Heart left ventricle (tissue), 16 donors: Measurements from ENCODE around the gene SPRY4. TPM values are rescaled to one million over a fixed set of nuclear protein-coding genes. Genes with fewer than 3 reads are reported as not detected.
A peak's percentile ranks its signal among the peaks of the same experiment; 100 is the strongest.

ENCODE experiments used
- ATAC-seq, 4 donors: fragments of 200-7000 bp; cut with Tn5 transposase; one replicate each; pipeline ENCODE4 v1.9.1; 2020 to 2022; ENCODE audit warnings: moderate library complexity in 4 of 4, mild to moderate bottlenecking in 3 of 4, moderate number of reproducible peaks in 1 of 4
- DNase-seq, 5 donors: peaks; one replicate each; pipeline ENCODE4 v3.0.0-alpha.2; 2020
- H3K27ac ChIP-seq, 12 donors: fragments of 200-600 bp; sonication (generic) in 4 of 12; one replicate each; pipeline versions ENCODE4 v1.5.0 to v1.8.0; 2016 to 2022; ENCODE audit warnings: mild to moderate bottlenecking in 2 of 12
- H3K27me3 ChIP-seq, 9 donors: fragments of 200-600 bp; sonication (generic) in 2 of 9; one replicate each; pipeline versions ENCODE4 v1.5.1 to v1.8.0; 2016 to 2022; ENCODE audit warnings: mild to moderate bottlenecking in 3 of 9
- H3K36me3 ChIP-seq, 9 donors: fragments of 200-600 bp; sonication (generic) in 2 of 9; one replicate each; pipeline versions ENCODE4 v1.5.0 to v1.8.0; 2018 to 2022; ENCODE audit warnings: mild to moderate bottlenecking in 2 of 9
- H3K4me1 ChIP-seq, 12 donors: fragments of 200-600 bp; sonication (generic) in 4 of 12; one replicate each; pipeline versions ENCODE4 v1.5.0 to v1.8.0; 2016 to 2022; ENCODE audit warnings: mild to moderate bottlenecking in 3 of 12
- H3K4me3 ChIP-seq, 12 donors: fragments of 200-600 bp; sonication (generic) in 4 of 12; one replicate each; pipeline versions ENCODE4 v1.5.0 to v1.8.0; 2017 to 2022; ENCODE audit warnings: mild to moderate bottlenecking in 9 of 12, moderate library complexity in 4 of 12
- H3K9me3 ChIP-seq, 12 donors: fragments of 200-600 bp; sonication (generic) in 4 of 12; one replicate each; pipeline versions ENCODE4 v1.5.0 to v1.8.0; 2016 to 2022; ENCODE audit warnings: mild to moderate bottlenecking in 1 of 12
- CTCF ChIP-seq, 12 donors: fragments of 200-600 bp; sonication (generic) in 4 of 12; IDR thresholded peaks; one replicate each; pipeline versions ENCODE4 v1.5.0 to v1.8.0; 2018 to 2022; ENCODE audit warnings: antibody characterized with exemption in 12 of 12, mild to moderate bottlenecking in 5 of 12
- POLR2A ChIP-seq, 2 donors: fragments of 450-650 bp; IDR thresholded peaks; one replicate each; pipeline ENCODE4 v1.6.1; 2017; ENCODE audit warnings: antibody characterized with exemption in 2 of 2, mild to moderate bottlenecking in 2 of 2, moderate library complexity in 2 of 2
- WGBS, 4 donors: extraction: QIAGEN DNeasy Blood & Tissue Kit in 2 of 4; methylation state at CpG; one replicate each; pipeline versions ENCODE4 v1.1.5 to v1.1.7; 2013 to 2018; 5-methylcytosine and 5-hydroxymethylcytosine counted together
- intact Hi-C, 10 donors: fragments of 100-400 bp; cut with DNase I; formaldehyde crosslinking; loops; one replicate each; pipeline versions ENCODE4 v1.11.1 to v1.14.2; 2022
- long read RNA-seq, 3 donors: library from polyadenylated mRNA; unstranded; transcript quantifications; one replicate each; pipeline ENCODE4 v2.0.0, GENCODE V29; 2020 to 2021
- polyA plus RNA-seq, 2 donors: library from polyadenylated mRNA; stranded (reverse); fragments of 200-250 nt; gene quantifications; one replicate each; pipeline ENCODE4 v1.2.3, GENCODE V29; 2013
- total RNA-seq, 9 donors: library from RNA; depleted of rRNA in 2 of 9; stranded (reverse); fragments of >200 nt in 2 of 9; fragmentation: NEBNext Ultra II Directional in 3 of 9; extraction: Animal tissue kit (Norgen Biotek cat#: 25700) in 3 of 9; gene quantifications; one replicate each; pipeline versions ENCODE4 v1.1.0 to v1.2.4, GENCODE V29; 2016 to 2023
- donor health status: ischemic (EF 13 %, LVEDD 7.1; RV severe dilation, severe dysfunction).
- donor health status: healthy with polysubstance abuse.
- donor health status: DM: no; HTN: yes; CAD: no.
- donor health status: DM: no; HTN: no; CAD: no.
- donor health status: ischemic (EF 25% LVEDD 6.9; RV normal size, moderate dysfunction).
- donor health status: ischemic (EF 25% LVEDD 5.7; RV mildly dilated, moderate dysfunction).
- donor health status: healthy.
- donor health status: DM: yes; HTN: yes; CAD: no.
- donor health status: ischemic (EF 35%, LVEDD 5.7; RV mildly dilated, moderate dysfunction).
- donor health status: nonischemic (EF 11% LVEDD 7.7; RV severe dilation, severe dysfunction).
- donor health status: DM: yes; HTN: yes; CAD: no.
- donor health status: PGD.
- donor health status: ischemic (EF 29% LVEDD 5.4; RV normal size, mild dysfunction).
- donor health status: nonischemic (EF 23%, LVEDD 6.1; RV moderate dilation, normal function).

SPRY4 gene
- total RNA-seq = 10 to 100 TPM in 5 of 9 donors, 1 to 10 TPM in 4; 4.5 to 21.3 (median 13.8) TPM
- polyA plus RNA-seq = 1 to 10 TPM; 4.5 to 7.2 TPM
- long read RNA-seq, donor 1, full-length matches to known transcripts = 4 of 5 reads
- long read RNA-seq, donor 1, partial matches to known transcripts = 0 of 5 reads
- long read RNA-seq, donor 1, other reads (novel, unspliced or antisense) = 1 of 5 reads
- long read RNA-seq, donor 2, full-length matches to known transcripts = 3 of 4 reads
- long read RNA-seq, donor 2, partial matches to known transcripts = 0 of 4 reads
- long read RNA-seq, donor 2, other reads (novel, unspliced or antisense) = 1 of 4 reads
- long read RNA-seq, donor 3, full-length matches to known transcripts = 3 of 4 reads
- long read RNA-seq, donor 3, partial matches to known transcripts = 0 of 4 reads
- long read RNA-seq, donor 3, other reads (novel, unspliced or antisense) = 1 of 4 reads

- DNase-seq (peak; percentile 93 to 96 (median 95)), ATAC-seq (peak; percentile 78 to 87 (median 80))
- H3K36me3 ChIP-seq = no peaks in the 10 kb centered on the region
- peak; percentile 14 to 93 for TF ChIP-seq POLR2A (IDR thresholded peaks at IDR 0.05)
- peak in 4 of 12 donors; percentile 5 to 13 (median 6) for TF ChIP-seq CTCF (IDR thresholded peaks at IDR 0.05)
- no peaks in the 10 kb centered on the region for H3K9me3 ChIP-seq
- H3K27me3 ChIP-seq = peaks cover 0 to 54% (median 0%) of the 10 kb centered on the region in 9 donors
- peak within 1 kb of the TSS; percentile 81 to 99 (median 91) for H3K27ac ChIP-seq
- intact Hi-C loops = loop anchor here (2.0 to 10.0 kb wide), 12 partner anchors 32 to 224 kb away; no protein-coding TSS in a partner anchor
- H3K4me3 ChIP-seq = peak within 1 kb of the TSS; percentile 59 to 99 (median 78)
- H3K4me1 ChIP-seq = peaks cover 0 to 57% (median 39%) of the 10 kb centered on the region in 12 donors
- 0 to 1% (median 1%) methylated on average over 37 to 54 of the region's 54 CpGs for WGBS, 4 donors
Measured at GRCh38 chr5:142324871-142325724, at the start of gene SPRY4. Gene SPRY4, minus strand, starts transcription at chr5:142325021. Its CDS starts 9,913 bp downstream, at chr5:142315108.

- no peak for TF ChIP-seq CTCF (IDR thresholded peaks at IDR 0.05)
- TF ChIP-seq POLR2A (IDR thresholded peaks at IDR 0.05) = no peak
- ATAC-seq (no peak), DNase-seq (no peak)
- peaks cover 0 to 15% (median 6%) of the 10 kb centered on the region in 12 donors for H3K4me1 ChIP-seq
- intact Hi-C loops = loop anchor here in 3 of 10 donors (10.0 kb wide), 2 partner anchors 56 to 176 kb away; no protein-coding TSS in a partner anchor
- peaks cover 0 to 14% (median 0%) of the 10 kb centered on the region in 9 donors for H3K27me3 ChIP-seq
- no peaks in the 10 kb centered on the region for H3K36me3 ChIP-seq
- H3K27ac ChIP-seq = no peak overlapping the region
- H3K9me3 ChIP-seq = no peaks in the 10 kb centered on the region
- 89 to 100% (median 97%) methylated on average over 2 of the region's 2 CpGs for WGBS, 4 donors
- no peak overlapping the region for H3K4me3 ChIP-seq
Measured at GRCh38 chr5:142368529-142368928, 43.7 kb upstream of the SPRY4 start.

- TF ChIP-seq CTCF (IDR thresholded peaks at IDR 0.05) = no peak
- WGBS, 4 donors = 87 to 92% (median 91%) methylated on average over 4 of the region's 4 CpGs
- intact Hi-C loops = loop anchor here in 3 of 10 donors (10.0 kb wide), 2 partner anchors 59 to 179 kb away; no protein-coding TSS in a partner anchor
- peaks cover 0 to 30% (median 21%) of the 10 kb centered on the region in 12 donors for H3K4me1 ChIP-seq
- no peaks in the 10 kb centered on the region for H3K9me3 ChIP-seq
- no peak overlapping the region for H3K4me3 ChIP-seq
- no peaks in the 10 kb centered on the region for H3K36me3 ChIP-seq
- ATAC-seq = no peak
- peaks cover 0 to 19% (median 0%) of the 10 kb centered on the region in 9 donors for H3K27me3 ChIP-seq
- DNase-seq = no peak
- H3K27ac ChIP-seq = no peak overlapping the region
Measured at GRCh38 chr5:142366007-142366406, 41.2 kb upstream of the SPRY4 start.
